ENCODE measurements around the gene PLEKHG4B.

PLEKHG4B gene

GRCh38 chr5:89337-90286, 2.4 kb upstream of the PLEKHG4B start:
- Histone ChIP-seq H3K36me3 (ENCODE audit: control insufficient read depth, low read depth, low read length) (no peaks in the 10 kb centered on the region), H3K9me3 (ENCODE audit: control insufficient read depth, low read depth, low read length) (no peaks in the 10 kb centered on the region), H3K9ac (ENCODE audit: low read length) (no peak overlapping the region), H3K27ac (ENCODE audit: low read length) (no peak overlapping the region), H3K4me3 (ENCODE audit: low read length) (no peak overlapping the region), H3K27me3 (ENCODE audit: control insufficient read depth, insufficient read depth, low read length) (no peaks in the 10 kb centered on the region), H3K4me1 (ENCODE audit: control insufficient read depth, low read depth, low read length) (peaks cover 22% of the 10 kb centered on the region)

- no peaks in the 10 kb centered on the region for H3K27me3 ChIP-seq (ENCODE audit: control insufficient read depth, insufficient read depth, low read length)
- H3K4me1 ChIP-seq (ENCODE audit: control insufficient read depth, low read depth, low read length), result peaks cover 19% of the 10 kb centered on the region
- peak overlapping the region; percentile 54 for H3K4me3 ChIP-seq (ENCODE audit: low read length)
- peak overlapping the region; percentile 34 for H3K27ac ChIP-seq (ENCODE audit: low read length)
- peak overlapping the region; percentile 73 for H3K9ac ChIP-seq (ENCODE audit: low read length)
- peaks cover 6% of the 10 kb centered on the region for H3K36me3 ChIP-seq (ENCODE audit: control insufficient read depth, low read depth, low read length)
- H3K9me3 ChIP-seq (ENCODE audit: control insufficient read depth, low read depth, low read length), result no peaks in the 10 kb centered on the region
These were observed 1.1 kb upstream of the PLEKHG4B start for GRCh38 chr5:90590-91547.

DNA sequence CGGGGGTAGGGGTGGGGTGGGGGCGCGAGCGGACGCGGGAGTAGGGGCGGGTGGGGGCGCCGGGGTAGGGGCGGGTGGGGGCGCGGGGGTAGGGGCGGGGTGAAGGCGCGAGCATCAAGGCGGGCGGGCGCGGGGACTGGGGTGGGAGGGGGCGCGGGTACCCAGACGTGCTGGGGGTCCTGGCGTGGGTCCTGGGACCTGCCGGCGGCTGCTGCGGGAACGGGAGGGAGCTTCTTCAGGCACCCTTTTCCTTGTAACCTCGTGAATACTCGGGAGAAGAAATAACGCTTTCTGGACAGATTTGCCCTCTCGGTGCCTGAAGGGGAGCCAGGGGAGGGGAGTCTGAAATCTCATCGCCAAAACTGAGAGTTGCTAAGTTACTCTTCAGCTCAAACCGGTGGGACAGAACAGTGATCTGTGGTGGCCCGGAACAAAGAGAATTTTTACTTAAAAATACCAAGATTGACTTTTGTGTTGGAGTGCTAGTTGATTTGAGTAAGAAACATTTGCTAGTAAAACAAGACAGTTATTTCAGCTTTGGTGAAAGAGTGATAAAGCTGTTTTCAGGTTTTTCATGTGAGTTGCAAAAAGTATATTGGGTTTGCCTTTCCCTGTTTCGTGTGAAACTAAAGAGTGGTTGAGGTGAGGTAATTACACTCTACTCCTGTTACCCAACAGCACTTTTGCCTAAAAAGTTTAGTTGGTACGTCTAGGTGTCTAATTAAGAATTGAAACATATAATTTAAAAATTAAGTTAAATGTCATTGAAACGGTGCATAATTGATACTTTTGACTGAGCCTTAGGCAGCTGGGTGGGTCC, 643 bp downstream of the PLEKHG4B start:
- Histone ChIP-seq H3K9ac (ENCODE audit: low read length) (peak overlapping the region; percentile 58), H3K27ac (ENCODE audit: low read length) (no peak overlapping the region), H3K36me3 (ENCODE audit: control insufficient read depth, low read depth, low read length) (peaks cover 7% of the 10 kb centered on the region), H3K9me3 (ENCODE audit: control insufficient read depth, low read depth, low read length) (no peaks in the 10 kb centered on the region), H3K27me3 (ENCODE audit: control insufficient read depth, insufficient read depth, low read length) (no peaks in the 10 kb centered on the region), H3K4me3 (ENCODE audit: low read length) (peak overlapping the region; percentile 74), H3K4me1 (ENCODE audit: control insufficient read depth, low read depth, low read length) (peaks cover 19% of the 10 kb centered on the region)

DNA sequence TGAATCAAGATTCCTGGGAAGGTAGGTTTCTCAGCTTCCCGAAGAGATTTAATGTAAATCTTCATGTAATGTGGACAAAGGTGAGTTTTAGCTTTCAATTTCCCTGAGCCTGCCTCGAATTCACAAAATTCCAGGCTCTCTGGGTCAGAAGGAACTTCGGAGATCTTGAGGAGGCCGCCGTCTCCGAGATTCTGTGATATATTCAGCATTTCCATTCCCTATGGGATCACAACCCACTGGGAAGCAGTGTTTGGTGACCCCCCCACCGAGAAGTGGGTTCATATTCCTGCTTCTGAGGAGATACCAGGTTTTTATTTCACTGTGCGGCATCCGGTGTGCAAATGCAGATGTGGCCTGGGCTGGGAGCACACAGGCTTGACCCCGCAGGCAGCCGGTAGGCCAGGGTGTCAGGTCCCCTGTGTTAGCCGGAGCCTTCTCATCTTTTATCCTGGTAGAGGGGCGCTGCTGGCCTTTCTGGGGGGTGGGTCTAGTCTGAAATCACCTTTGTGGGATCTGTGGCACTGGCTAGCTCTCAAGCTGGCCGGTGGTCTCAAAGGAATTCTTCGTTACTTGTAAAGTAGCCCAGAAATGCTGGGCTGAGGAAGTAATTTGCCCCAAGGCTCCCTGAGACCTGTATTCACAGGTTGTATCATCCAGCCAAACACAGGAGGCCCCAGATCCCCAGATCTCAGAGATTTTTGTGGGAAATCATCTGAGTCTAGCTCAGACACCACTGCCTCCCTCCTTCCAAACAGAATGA, 1.4 kb downstream of the PLEKHG4B start:
- no peaks in the 10 kb centered on the region for H3K27me3 ChIP-seq (ENCODE audit: control insufficient read depth, insufficient read depth, low read length)
- H3K9me3 ChIP-seq (ENCODE audit: control insufficient read depth, low read depth, low read length), result no peaks in the 10 kb centered on the region
- peak overlapping the region; percentile 74 for H3K4me3 ChIP-seq (ENCODE audit: low read length)
- H3K4me1 ChIP-seq (ENCODE audit: control insufficient read depth, low read depth, low read length), result peaks cover 19% of the 10 kb centered on the region
- H3K9ac ChIP-seq (ENCODE audit: low read length), result peak overlapping the region; percentile 58
- H3K36me3 ChIP-seq (ENCODE audit: control insufficient read depth, low read depth, low read length), result peaks cover 7% of the 10 kb centered on the region
- no peak overlapping the region for H3K27ac ChIP-seq (ENCODE audit: low read length)

GRCh38 chr5:94113-94892, 2.3 kb downstream of the PLEKHG4B start:
- Histone ChIP-seq H3K4me1 (ENCODE audit: control insufficient read depth, low read depth, low read length) (peaks cover 21% of the 10 kb centered on the region), H3K4me3 (ENCODE audit: low read length) (no peak overlapping the region), H3K27ac (ENCODE audit: low read length) (no peak overlapping the region), H3K27me3 (ENCODE audit: control insufficient read depth, insufficient read depth, low read length) (no peaks in the 10 kb centered on the region), H3K9ac (ENCODE audit: low read length) (no peak overlapping the region), H3K9me3 (ENCODE audit: control insufficient read depth, low read depth, low read length) (no peaks in the 10 kb centered on the region), H3K36me3 (ENCODE audit: control insufficient read depth, low read depth, low read length) (peaks cover 7% of the 10 kb centered on the region)

GRCh38 chr5:95241-95980, 3.4 kb downstream of the PLEKHG4B start:
- H3K27me3 ChIP-seq (ENCODE audit: control insufficient read depth, insufficient read depth, low read length), result no peaks in the 10 kb centered on the region

DNA sequence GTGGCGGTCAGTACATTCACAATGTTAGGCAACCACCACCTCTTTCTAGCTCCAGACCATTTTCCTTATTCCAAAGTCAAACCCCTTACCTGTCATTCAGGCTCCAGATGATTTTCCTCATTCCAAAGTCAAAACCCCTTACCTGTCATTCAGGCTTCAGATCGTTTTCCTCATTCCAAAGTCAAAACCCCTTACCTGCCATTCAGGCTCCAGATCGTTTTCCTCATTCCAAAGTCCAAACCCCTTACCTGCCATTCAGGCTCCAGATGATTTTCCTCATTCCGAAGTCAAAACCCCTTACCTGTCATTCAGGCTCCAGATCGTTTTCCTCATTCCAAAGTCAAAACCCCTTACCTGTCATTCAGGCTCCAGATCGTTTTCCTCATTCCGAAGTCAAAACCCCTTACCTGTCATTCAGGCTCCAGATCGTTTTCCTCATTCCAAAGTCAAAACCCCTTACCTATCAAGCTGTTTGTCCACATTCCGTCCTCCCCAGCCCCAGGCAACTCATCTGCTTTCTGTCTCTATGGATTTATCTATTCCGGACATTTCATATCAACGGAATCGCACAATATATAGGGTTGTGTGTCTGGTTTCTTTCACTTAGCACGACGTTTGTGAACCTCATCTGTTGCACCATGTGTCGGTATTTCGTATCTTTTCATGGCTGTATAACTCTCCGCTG, 5.2 kb downstream of the PLEKHG4B start:
- Histone ChIP-seq H3K27me3 (ENCODE audit: control insufficient read depth, insufficient read depth, low read length) (no peaks in the 10 kb centered on the region), H3K36me3 (ENCODE audit: control insufficient read depth, low read depth, low read length) (peaks cover 7% of the 10 kb centered on the region)

More at GRCh38 chr5:95241-95980, 3.4 kb downstream of the PLEKHG4B start:
- Histone ChIP-seq H3K4me1 (ENCODE audit: control insufficient read depth, low read depth, low read length) (peaks cover 28% of the 10 kb centered on the region), H3K9ac (ENCODE audit: low read length) (no peak overlapping the region), H3K36me3 (ENCODE audit: control insufficient read depth, low read depth, low read length) (peaks cover 7% of the 10 kb centered on the region), H3K27ac (ENCODE audit: low read length) (no peak overlapping the region), H3K4me3 (ENCODE audit: low read length) (no peak overlapping the region), H3K9me3 (ENCODE audit: control insufficient read depth, low read depth, low read length) (no peaks in the 10 kb centered on the region)

GRCh38 chr5:99815-100214, 7.8 kb downstream of the PLEKHG4B start:
- peaks cover 9% of the 10 kb centered on the region for H3K4me1 ChIP-seq (ENCODE audit: control insufficient read depth, low read depth, low read length)
- H3K27me3 ChIP-seq (ENCODE audit: control insufficient read depth, insufficient read depth, low read length), result no peaks in the 10 kb centered on the region
- H3K36me3 ChIP-seq (ENCODE audit: control insufficient read depth, low read depth, low read length), result peaks cover 7% of the 10 kb centered on the region
- H3K4me3 ChIP-seq (ENCODE audit: low read length), result no peak overlapping the region
- no peak overlapping the region for H3K9ac ChIP-seq (ENCODE audit: low read length)
- H3K27ac ChIP-seq (ENCODE audit: low read length), result no peak overlapping the region
- no peaks in the 10 kb centered on the region for H3K9me3 ChIP-seq (ENCODE audit: control insufficient read depth, low read depth, low read length)

More for the DNA sequence above, 5.2 kb downstream of the PLEKHG4B start:
- Histone ChIP-seq H3K9ac (ENCODE audit: low read length) (no peak overlapping the region), H3K9me3 (ENCODE audit: control insufficient read depth, low read depth, low read length) (no peaks in the 10 kb centered on the region), H3K4me3 (ENCODE audit: low read length) (no peak overlapping the region), H3K27ac (ENCODE audit: low read length) (no peak overlapping the region), H3K4me1 (ENCODE audit: control insufficient read depth, low read depth, low read length) (peaks cover 19% of the 10 kb centered on the region)

- no peak overlapping the region for H3K9ac ChIP-seq (ENCODE audit: low read length)
- H3K36me3 ChIP-seq (ENCODE audit: control insufficient read depth, low read depth, low read length), result no peaks in the 10 kb centered on the region
- H3K4me3 ChIP-seq (ENCODE audit: low read length), result no peak overlapping the region
- H3K9me3 ChIP-seq (ENCODE audit: control insufficient read depth, low read depth, low read length), result no peaks in the 10 kb centered on the region
- H3K27ac ChIP-seq (ENCODE audit: low read length), result no peak overlapping the region
- peaks cover 21% of the 10 kb centered on the region for H3K4me1 ChIP-seq (ENCODE audit: control insufficient read depth, low read depth, low read length)
- H3K27me3 ChIP-seq (ENCODE audit: control insufficient read depth, insufficient read depth, low read length), result no peaks in the 10 kb centered on the region
These were observed 10.6 kb downstream of the PLEKHG4B start for GRCh38 chr5:102411-103043.
